Prostate gland (tissue), 2 donors: ENCODE results near the gene CAB39. TPM values are rescaled to one million over a fixed set of nuclear protein-coding genes. Genes with fewer than 3 reads are reported as not detected.

Source experiments
- DNase-seq: peaks from one replicate; pipeline ENCODE4 v3.0.0-alpha.2; 2019; ENCODE audit warnings: low spot score
- H3K27ac ChIP-seq, 2 donors: fragments of 200-600 bp; sonication (generic); 2 replicates each; pipeline ENCODE4 v1.5.1; 2017 to 2019
- H3K27me3 ChIP-seq: fragments of 200-600 bp; sonication (generic); replicated peaks from 2 replicates; pipeline ENCODE4 v1.5.1; 2019; ENCODE audit not compliant: insufficient read depth
- H3K36me3 ChIP-seq, 2 donors: fragments of 200-600 bp; sonication (generic); 1 replicate in 1 of 2; 2 replicates in 1 of 2; pipeline versions ENCODE4 v1.5.1 to v1.8.1; 2017 to 2019
- H3K4me1 ChIP-seq: fragments of 200-600 bp; sonication (generic); replicated peaks from 2 replicates; pipeline ENCODE4 v1.5.1; 2019
- H3K4me3 ChIP-seq, 2 donors: fragments of 200-600 bp; sonication (generic); 2 replicates each; pipeline ENCODE4 v1.5.1; 2017 to 2019
- H3K9me3 ChIP-seq: fragments of 200-600 bp; sonication (generic); 2 replicates; pipeline ENCODE4 v1.5.1; 2017
- POLR2A ChIP-seq: fragments of 450-650 bp; IDR thresholded peaks from one replicate; pipeline ENCODE4 v1.6.1; 2016; ENCODE audit warnings: antibody characterized with exemption, mild to moderate bottlenecking
- POLR2AphosphoS5 ChIP-seq: sonication (generic); formaldehyde crosslinking; IDR thresholded peaks from one replicate; pipeline ENCODE4 v1.6.1; 2017; ENCODE audit warnings: antibody characterized with exemption
- WGBS: methylation state at CpG from one replicate; pipeline ENCODE4 v1.1.5; 2018; 5-methylcytosine and 5-hydroxymethylcytosine counted together
- intact Hi-C: fragments of 100-400 bp; cut with DNase I; formaldehyde crosslinking; loops from one replicate; pipeline ENCODE4 v1.14.2; 2022
- total RNA-seq, 2 donors: library from RNA; depleted of rRNA; stranded (reverse); fragments of >200 nt; gene quantifications; one replicate each; pipeline ENCODE4 v1.1.0, GENCODE V29; 2016
- TF ChIP-seq, protein P1 (sequence below), 4 experiments: fragments of 200-600 bp in 2 of 4; fragments of 450-650 bp in 2 of 4; sonication (generic) in 2 of 4; IDR thresholded peaks; 1 replicate in 3 of 4; 2 replicates in 1 of 4; pipeline ENCODE4 v1.5.1; 2016 to 2019; ENCODE audit warnings: antibody characterized with exemption in 4 of 4, mild to moderate bottlenecking in 2 of 4, moderate library complexity in 2 of 4

Gene CAB39
- total RNA-seq, 2 donors from 2014 or later: 75.4 to 105 TPM

DNA sequence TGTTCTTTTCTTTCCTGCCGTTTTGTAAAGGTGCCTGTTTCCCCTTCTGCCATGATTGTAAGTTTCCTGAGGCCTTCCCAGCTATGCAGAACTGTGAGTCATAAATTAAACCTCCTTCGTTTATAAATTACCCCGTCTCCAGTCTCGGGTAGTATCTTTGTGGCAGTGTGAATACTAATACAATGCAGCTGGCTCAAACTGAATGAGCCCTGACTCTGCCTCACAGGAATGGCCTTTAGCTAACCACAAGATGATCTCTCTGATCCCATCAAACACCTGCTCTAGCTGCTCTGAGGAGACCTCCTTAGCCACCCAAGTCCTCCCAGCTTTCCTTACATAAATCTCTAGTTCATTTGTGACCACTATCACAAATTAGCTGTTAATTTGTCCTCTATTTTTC lies 41.5 kb upstream of the CAB39 start:
- no peaks in the 10 kb centered on the region for H3K9me3 ChIP-seq
- intact Hi-C loops: no loop called here
- no peaks in the 10 kb centered on the region for H3K4me1 ChIP-seq
- no peak for TF ChIP-seq POLR2AphosphoS5
- WGBS: 43% methylated on average over 4 of the region's 4 CpGs
- H3K27ac ChIP-seq: no peak overlapping the region
- no peaks in the 10 kb centered on the region for H3K27me3 ChIP-seq
- H3K4me3 ChIP-seq: no peak overlapping the region
- no peak for DNase-seq
- H3K36me3 ChIP-seq: no peaks in the 10 kb centered on the region

DNA sequence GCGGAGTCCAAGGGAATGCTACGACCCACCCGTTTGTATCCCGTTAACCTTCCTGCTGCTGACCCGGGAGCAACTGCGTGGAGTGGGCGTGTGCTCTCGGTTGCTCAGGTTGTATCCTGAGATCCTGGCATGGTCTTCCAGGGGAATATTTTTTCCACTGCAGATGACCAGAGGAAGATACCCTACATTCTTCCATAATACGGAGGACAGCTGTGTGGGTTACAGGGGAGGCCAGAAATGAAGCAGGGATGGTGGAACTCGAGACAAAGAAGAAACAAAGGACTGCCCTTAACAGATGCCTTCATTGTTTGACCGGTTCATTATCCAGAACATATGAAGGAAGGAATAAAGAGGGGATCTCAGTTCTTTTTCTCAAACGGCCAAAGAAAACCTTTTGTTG lies 39.8 kb upstream of the CAB39 start:
- Histone ChIP-seq H3K9me3 (no peaks in the 10 kb centered on the region), H3K4me1 (no peaks in the 10 kb centered on the region), H3K36me3 (no peaks in the 10 kb centered on the region), H3K27me3 (no peaks in the 10 kb centered on the region), H3K27ac (no peak overlapping the region), H3K4me3 (no peak overlapping the region)
- 87% methylated on average over 12 of the region's 12 CpGs for WGBS
- intact Hi-C loops: no loop called here
- DNase-seq: no peak
- TF ChIP-seq, protein P1, sequence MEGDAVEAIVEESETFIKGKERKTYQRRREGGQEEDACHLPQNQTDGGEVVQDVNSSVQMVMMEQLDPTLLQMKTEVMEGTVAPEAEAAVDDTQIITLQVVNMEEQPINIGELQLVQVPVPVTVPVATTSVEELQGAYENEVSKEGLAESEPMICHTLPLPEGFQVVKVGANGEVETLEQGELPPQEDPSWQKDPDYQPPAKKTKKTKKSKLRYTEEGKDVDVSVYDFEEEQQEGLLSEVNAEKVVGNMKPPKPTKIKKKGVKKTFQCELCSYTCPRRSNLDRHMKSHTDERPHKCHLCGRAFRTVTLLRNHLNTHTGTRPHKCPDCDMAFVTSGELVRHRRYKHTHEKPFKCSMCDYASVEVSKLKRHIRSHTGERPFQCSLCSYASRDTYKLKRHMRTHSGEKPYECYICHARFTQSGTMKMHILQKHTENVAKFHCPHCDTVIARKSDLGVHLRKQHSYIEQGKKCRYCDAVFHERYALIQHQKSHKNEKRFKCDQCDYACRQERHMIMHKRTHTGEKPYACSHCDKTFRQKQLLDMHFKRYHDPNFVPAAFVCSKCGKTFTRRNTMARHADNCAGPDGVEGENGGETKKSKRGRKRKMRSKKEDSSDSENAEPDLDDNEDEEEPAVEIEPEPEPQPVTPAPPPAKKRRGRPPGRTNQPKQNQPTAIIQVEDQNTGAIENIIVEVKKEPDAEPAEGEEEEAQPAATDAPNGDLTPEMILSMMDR (IDR thresholded peaks at IDR 0.05): no peak
- TF ChIP-seq POLR2A: no peak

DNA sequence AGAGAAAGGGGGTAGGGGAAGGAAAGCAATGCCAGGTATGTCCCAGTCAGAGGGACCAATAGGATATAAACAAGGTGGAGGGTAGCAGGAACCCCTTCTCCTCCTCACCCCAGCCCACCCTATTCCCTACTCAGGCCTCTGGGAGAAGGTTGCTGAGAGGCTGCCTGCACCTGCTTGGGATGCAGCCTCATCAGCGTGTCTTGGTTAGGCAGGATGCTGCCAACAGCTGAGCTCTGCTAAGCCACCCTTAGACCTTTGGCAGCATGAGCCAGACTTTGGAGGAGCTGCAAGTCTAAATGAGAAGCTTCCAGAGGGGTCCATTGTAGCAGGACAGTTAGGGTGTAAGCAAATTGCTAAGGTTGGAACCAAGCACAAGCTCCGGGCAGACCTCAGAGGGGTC lies 38.2 kb upstream of the CAB39 start:
- intact Hi-C loops: no loop called here
- DNase-seq: no peak
- H3K27ac ChIP-seq: no peak overlapping the region
- TF ChIP-seq, protein P1 (IDR thresholded peaks at IDR 0.05): no peak
- no peak for TF ChIP-seq POLR2AphosphoS5
- TF ChIP-seq POLR2A: no peak
- H3K27me3 ChIP-seq: no peaks in the 10 kb centered on the region
- H3K9me3 ChIP-seq: no peaks in the 10 kb centered on the region
- no peak overlapping the region for H3K4me3 ChIP-seq
- H3K4me1 ChIP-seq: no peaks in the 10 kb centered on the region
- 100% methylated on average over 2 of the region's 2 CpGs for WGBS
- no peaks in the 10 kb centered on the region for H3K36me3 ChIP-seq

DNA sequence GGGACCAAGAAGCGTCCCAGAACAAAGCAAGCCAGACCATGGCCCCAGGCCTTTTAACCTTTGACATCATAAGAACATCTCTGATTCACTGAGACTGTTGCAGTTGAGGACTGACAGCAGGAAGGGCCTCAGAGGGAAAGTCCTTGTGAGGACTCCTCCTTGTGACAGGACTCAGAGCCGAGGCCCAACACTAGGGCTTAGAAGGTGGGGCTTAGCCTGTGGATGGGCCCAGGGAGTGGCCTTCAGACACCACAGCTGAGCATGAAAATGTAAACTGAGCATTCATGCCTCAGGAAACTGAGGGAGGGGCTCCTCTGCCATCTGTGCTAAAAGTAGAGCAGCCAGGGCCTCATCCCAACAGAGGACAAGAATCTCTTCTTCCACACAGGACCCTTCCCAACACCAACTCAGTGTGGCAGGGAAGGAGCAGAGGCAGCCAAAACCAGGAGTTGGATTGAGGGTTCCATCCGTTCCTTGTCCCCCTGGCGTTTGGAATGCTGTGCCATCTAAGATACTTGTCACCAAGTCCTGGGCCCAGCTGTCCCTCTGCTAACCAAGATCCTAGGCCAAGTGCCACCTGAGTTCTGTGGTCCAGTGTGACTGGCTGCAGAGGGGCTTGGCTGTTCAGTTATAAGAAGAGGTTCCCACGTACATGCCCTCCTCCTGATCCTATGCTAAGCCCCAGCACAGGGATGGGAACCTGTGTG lies 37.5 kb upstream of the CAB39 start:
- Histone ChIP-seq H3K9me3 (no peaks in the 10 kb centered on the region), H3K27ac (no peak overlapping the region), H3K27me3 (no peaks in the 10 kb centered on the region), H3K36me3 (no peaks in the 10 kb centered on the region), H3K4me3 (no peak overlapping the region), H3K4me1 (no peaks in the 10 kb centered on the region)
- DNase-seq: no peak
- TF ChIP-seq POLR2A (no peak), POLR2AphosphoS5 (no peak)
- TF ChIP-seq, protein P1 (IDR thresholded peaks at IDR 0.05): no peak
- 67% methylated on average over 5 of the region's 5 CpGs for WGBS
- intact Hi-C loops: no loop called here

DNA sequence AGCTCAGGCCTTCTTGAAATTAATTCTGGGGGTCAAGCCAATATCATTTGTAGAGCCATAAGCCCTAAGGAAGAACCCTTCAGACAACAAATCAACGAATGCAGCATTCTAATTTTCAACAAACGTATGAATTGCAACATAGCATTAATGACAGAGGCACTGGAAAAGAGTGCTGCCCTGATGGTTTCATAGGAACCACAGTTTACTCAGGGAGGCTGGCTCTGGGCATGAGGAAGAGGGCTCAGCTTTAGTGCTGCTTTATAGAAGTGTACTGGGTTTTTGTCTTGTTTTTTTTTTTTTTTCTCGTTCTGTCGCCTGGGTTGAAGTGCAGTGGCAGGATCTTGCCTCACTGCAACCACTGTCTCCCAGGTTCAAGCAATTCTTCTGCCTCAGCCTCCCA lies 36.1 kb upstream of the CAB39 start:
- no peaks in the 10 kb centered on the region for H3K9me3 ChIP-seq
- TF ChIP-seq, protein P1 (IDR thresholded peaks at IDR 0.05): no peak
- TF ChIP-seq POLR2AphosphoS5 (no peak), POLR2A (no peak)
- DNase-seq: no peak
- no peaks in the 10 kb centered on the region for H3K36me3 ChIP-seq
- H3K4me3 ChIP-seq: no peak overlapping the region
- 84% methylated on average over 4 of the region's 4 CpGs for WGBS
- no peaks in the 10 kb centered on the region for H3K4me1 ChIP-seq
- intact Hi-C loops: no loop called here
- H3K27me3 ChIP-seq: no peaks in the 10 kb centered on the region
- no peak overlapping the region for H3K27ac ChIP-seq
